GM18907 (cell line): ENCODE results near the gene PPARD.
"Not testable (repeated sequence)": the region's sequence is repeated elsewhere in the genome, so short reads cannot be mapped to it uniquely, and the experiment has no call there.

Source experiments
- ATAC-seq: cut with Tn5 transposase; IDR thresholded peaks from one replicate; pipeline ENCODE4 v1.9.1; 2021; ENCODE audit warnings: mild to moderate bottlenecking, moderate library complexity; ENCODE audit not compliant: unreplicated experiment

PPARD gene

GRCh38 chr6:35378261-35378660 lies 35.9 kb downstream of the PPARD start:
- ATAC-seq: no peak

GRCh38 chr6:35381132-35381531 lies 38.8 kb downstream of the PPARD start:
- ATAC-seq: no peak

- no peak for ATAC-seq
These were observed 39.7 kb downstream of the PPARD start for GRCh38 chr6:35382015-35382414.

- ATAC-seq: no peak
These were observed 43.3 kb downstream of the PPARD start for GRCh38 chr6:35385457-35386202.

GRCh38 chr6:35386989-35387388 lies 44.6 kb downstream of the PPARD start:
- no peak for ATAC-seq

GRCh38 chr6:35388030-35388429 lies 45.7 kb downstream of the PPARD start:
- ATAC-seq: no peak

GRCh38 chr6:35388772-35389352 lies 46.5 kb downstream of the PPARD start:
- no peak for ATAC-seq

- ATAC-seq: not testable (repeated sequence)
These were observed 47.0 kb downstream of the PPARD start for GRCh38 chr6:35389386-35389785.

GRCh38 chr6:35391240-35391968 lies 49.0 kb downstream of the PPARD start:
- no peak for ATAC-seq

GRCh38 chr6:35392111-35392702 lies 49.8 kb downstream of the PPARD start:
- no peak for ATAC-seq

- ATAC-seq: no peak
These were observed 50.7 kb downstream of the PPARD start for GRCh38 chr6:35392773-35393672.

- no peak for ATAC-seq
These were observed 54.6 kb downstream of the PPARD start for GRCh38 chr6:35396991-35397390.

- no peak for ATAC-seq
These were observed 55.6 kb downstream of the PPARD start for GRCh38 chr6:35397806-35398418.

- no peak for ATAC-seq
These were observed 56.2 kb downstream of the PPARD start for GRCh38 chr6:35398526-35398925.

- ATAC-seq: no peak
These were observed 57.8 kb downstream of the PPARD start for GRCh38 chr6:35400111-35400510.

GRCh38 chr6:35400901-35401311 lies 58.5 kb downstream of the PPARD start:
- ATAC-seq: no peak

GRCh38 chr6:35401514-35401913 lies 59.2 kb downstream of the PPARD start:
- no peak for ATAC-seq

- ATAC-seq: no peak
These were observed 59.9 kb downstream of the PPARD start for GRCh38 chr6:35402136-35402855.

GRCh38 chr6:35402856-35403191 lies 60.5 kb downstream of the PPARD start:
- no peak for ATAC-seq
